Ascending aorta (tissue), 2 donors: Measurements from ENCODE around the gene STAB1. TPM values are rescaled to one million over a fixed set of nuclear protein-coding genes. Genes with fewer than 3 reads are reported as not detected.

Experiments
- DNase-seq, 2 donors: peaks; one replicate each; pipeline ENCODE4 v3.0.0-alpha.2; 2019; ENCODE audit warnings: low spot score in 2 of 2
- H3K27ac ChIP-seq, 2 donors: fragments of 200-600 bp; sonication (generic); one replicate each; pipeline ENCODE4 v1.5.1; 2016 to 2017; ENCODE audit warnings: mild to moderate bottlenecking in 1 of 2
- H3K27me3 ChIP-seq: fragments of 200-600 bp; sonication (generic); one replicate; pipeline ENCODE4 v1.5.1; 2017
- H3K36me3 ChIP-seq, 2 donors: fragments of 200-600 bp; sonication (generic); one replicate each; pipeline ENCODE4 v1.5.1; 2016
- H3K4me1 ChIP-seq, 2 donors: fragments of 200-600 bp; sonication (generic); one replicate each; pipeline ENCODE4 v1.5.1; 2016 to 2017; ENCODE audit warnings: mild to moderate bottlenecking in 1 of 2
- H3K4me3 ChIP-seq, 2 donors: fragments of 200-600 bp; sonication (generic); one replicate each; pipeline ENCODE4 v1.5.1; 2016 to 2017; ENCODE audit warnings: mild to moderate bottlenecking in 1 of 2
- H3K9me3 ChIP-seq, 2 donors: fragments of 200-600 bp; sonication (generic); one replicate each; pipeline ENCODE4 v1.5.1; 2016
- CTCF ChIP-seq, 3 experiments: fragments of 200-600 bp in 2 of 3; fragments of 450-650 bp in 1 of 3; sonication (generic) in 2 of 3; IDR thresholded peaks; one replicate each; pipeline ENCODE4 v1.5.1; 2016 to 2019; ENCODE audit warnings: antibody characterized with exemption in 3 of 3, mild to moderate bottlenecking in 1 of 3, moderate library complexity in 1 of 3
- intact Hi-C: fragments of 100-400 bp; cut with DNase I; formaldehyde crosslinking; loops from one replicate; pipeline ENCODE4 v1.15.1; 2023
- total RNA-seq: library from RNA; depleted of rRNA; stranded (reverse); fragments of >200 nt; gene quantifications from one replicate; pipeline ENCODE4 v1.1.0, GENCODE V29; 2016

STAB1 gene
- total RNA-seq, 1 donor from 2014 or later, result 363 TPM

GRCh38 chr3:52451237-52452083 lies 43.7 kb upstream of the STAB1 start:
- H3K27ac ChIP-seq, result no peak overlapping the region
- H3K4me3 ChIP-seq, result no peak overlapping the region
- no peaks in the 10 kb centered on the region for H3K36me3 ChIP-seq
- intact Hi-C loops, result loop anchor here (10.0 kb wide), 1 partner anchor 233 kb away; the partner anchor contains the start of genes GNL3 and PBRM1
- H3K9me3 ChIP-seq, result no peaks in the 10 kb centered on the region
- DNase-seq, result no peak
- peaks cover 8 to 16% of the 10 kb centered on the region in 2 donors for H3K4me1 ChIP-seq
- no peak for TF ChIP-seq CTCF (IDR thresholded peaks at IDR 0.05)
- no peaks in the 10 kb centered on the region for H3K27me3 ChIP-seq

- H3K4me3 ChIP-seq, result no peak overlapping the region
- peaks cover 12 to 14% of the 10 kb centered on the region in 2 donors for H3K4me1 ChIP-seq
- H3K27me3 ChIP-seq, result no peaks in the 10 kb centered on the region
- intact Hi-C loops, result loop anchor here (10.0 kb wide), 1 partner anchor 233 kb away; the partner anchor contains the start of genes GNL3 and PBRM1
- no peaks in the 10 kb centered on the region for H3K9me3 ChIP-seq
- H3K36me3 ChIP-seq, result no peaks in the 10 kb centered on the region
- TF ChIP-seq CTCF (IDR thresholded peaks at IDR 0.05), result no peak
- no peak for DNase-seq
- H3K27ac ChIP-seq, result no peak overlapping the region
These were observed 43.0 kb upstream of the STAB1 start for GRCh38 chr3:52452126-52452525.

- H3K4me1 ChIP-seq, result peaks cover 12 to 14% of the 10 kb centered on the region in 2 donors
- TF ChIP-seq CTCF (IDR thresholded peaks at IDR 0.05), result no peak
- intact Hi-C loops, result loop anchor here (10.0 kb wide), 1 partner anchor 232 kb away; the partner anchor contains the start of genes GNL3 and PBRM1
- H3K27ac ChIP-seq, result no peak overlapping the region
- DNase-seq, result no peak
- no peak overlapping the region for H3K4me3 ChIP-seq
- no peaks in the 10 kb centered on the region for H3K9me3 ChIP-seq
- H3K27me3 ChIP-seq, result no peaks in the 10 kb centered on the region
- H3K36me3 ChIP-seq, result peaks cover 2 to 3% of the 10 kb centered on the region in 2 donors
These were observed 42.4 kb upstream of the STAB1 start for GRCh38 chr3:52452570-52453221.

- H3K27me3 ChIP-seq, result no peaks in the 10 kb centered on the region
- DNase-seq, result no peak
- H3K9me3 ChIP-seq, result no peaks in the 10 kb centered on the region
- peaks cover 8 to 9% of the 10 kb centered on the region in 2 donors for H3K36me3 ChIP-seq
- TF ChIP-seq CTCF (IDR thresholded peaks at IDR 0.05), result no peak
- peak within 1 kb of the TSS; percentile 89 to 94 for H3K27ac ChIP-seq
- peaks cover 12 to 14% of the 10 kb centered on the region in 2 donors for H3K4me1 ChIP-seq
- peak within 1 kb of the TSS; percentile 93 to 94 for H3K4me3 ChIP-seq
- intact Hi-C loops, result loop anchor here (2.0 to 10.0 kb wide), 2 partner anchors 83 to 231 kb away; partner anchors contain the start of genes GNL3, PBRM1 and UQCC5
These were observed 41.5 kb upstream of the STAB1 start, which contains the start of gene TNNC1 for GRCh38 chr3:52453496-52454249. Gene TNNC1 (minus strand): TSS chr3:52454041. CDS start chr3:52454015, 26 bp downstream.
